Measurements from ENCODE around the gene EPHA8.

EPHA8 gene

DNA sequence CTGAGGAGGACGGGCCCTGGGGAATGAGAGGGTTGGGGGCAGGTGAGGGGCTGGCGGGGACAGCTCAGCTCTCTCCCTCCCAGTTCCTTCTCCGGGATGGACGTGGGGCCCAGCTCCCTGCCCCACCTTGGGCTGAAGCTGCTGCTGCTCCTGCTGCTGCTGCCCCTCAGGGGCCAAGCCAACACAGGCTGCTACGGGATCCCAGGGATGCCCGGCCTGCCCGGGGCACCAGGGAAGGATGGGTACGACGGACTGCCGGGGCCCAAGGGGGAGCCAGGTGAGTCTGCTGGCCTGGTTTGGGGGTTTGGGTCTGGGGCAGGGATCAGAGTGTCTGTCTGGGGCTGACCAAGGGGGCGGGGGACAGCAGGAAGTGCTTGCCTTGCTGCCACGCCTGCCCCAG, 80.6 kb downstream of the EPHA8 start:
- no peak for DNase-seq (ENCODE audit: low read depth, low spot score)

DNA sequence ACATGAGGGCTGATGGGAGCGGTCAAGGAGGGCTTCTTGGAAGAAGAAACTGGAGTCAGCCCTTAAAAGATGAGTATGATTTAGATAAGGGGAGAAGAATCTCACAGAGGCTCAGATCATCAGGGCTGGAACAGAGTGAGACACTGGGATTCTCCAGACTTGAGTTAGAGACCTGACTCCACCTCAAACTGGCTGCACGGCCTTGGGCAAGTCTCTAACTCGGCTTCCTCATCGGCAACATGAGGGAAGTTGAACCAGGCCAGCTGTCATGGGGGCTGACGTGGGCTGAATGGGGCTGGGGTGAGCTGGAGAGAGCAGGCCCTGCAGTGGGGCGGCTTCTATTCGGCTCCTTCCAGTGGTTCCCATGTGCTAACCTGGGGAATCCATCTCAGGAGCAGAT, 82.6 kb downstream of the EPHA8 start:
- no peak for DNase-seq (ENCODE audit: low read depth, low spot score)

DNA sequence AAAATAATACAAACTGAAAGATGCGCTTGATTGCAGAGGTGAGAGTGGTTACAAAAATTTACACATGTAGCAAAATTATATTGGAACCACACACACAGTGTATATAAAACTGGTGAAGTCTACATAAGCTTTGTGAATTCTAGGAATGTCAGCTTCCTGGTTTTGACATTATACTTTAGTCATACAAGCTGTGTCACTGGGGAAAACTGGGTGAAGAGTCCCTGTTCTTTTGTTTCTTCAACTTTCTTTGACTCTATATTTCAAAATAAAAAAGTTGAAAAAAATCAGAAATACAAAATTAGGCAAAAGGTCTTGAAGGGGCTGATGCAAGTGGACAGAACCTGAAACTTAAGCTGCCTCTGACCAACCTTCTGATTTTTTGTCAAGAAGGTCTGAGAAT, 83.1 kb downstream of the EPHA8 start:
- DNase-seq (ENCODE audit: low read depth, low spot score) = no peak

DNA sequence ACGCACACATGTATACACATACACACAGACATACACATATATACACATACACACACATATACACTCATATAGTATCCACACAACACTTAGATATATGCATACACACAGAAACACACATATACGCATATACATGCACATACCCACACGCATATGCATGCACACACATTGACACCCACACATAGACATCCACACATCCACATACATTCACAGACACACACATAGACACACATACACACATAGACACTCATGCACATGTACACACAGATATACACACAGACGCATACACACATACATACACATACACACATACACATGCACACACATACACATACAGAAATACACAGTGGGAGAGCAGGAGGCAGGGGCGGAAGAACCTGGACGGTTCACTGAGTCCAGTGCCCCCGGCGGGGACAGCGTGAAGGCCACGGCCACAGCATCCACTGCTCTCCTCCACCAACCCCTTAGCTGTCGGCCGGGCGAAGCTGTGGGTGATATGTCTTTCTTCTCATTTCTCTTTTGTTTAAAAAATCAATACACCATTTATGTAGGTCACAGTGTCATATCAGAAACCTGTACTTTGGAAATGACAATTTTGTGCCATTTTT, 86.9 kb downstream of the EPHA8 start:
- no peak for DNase-seq (ENCODE audit: low read depth, low spot score)

DNA sequence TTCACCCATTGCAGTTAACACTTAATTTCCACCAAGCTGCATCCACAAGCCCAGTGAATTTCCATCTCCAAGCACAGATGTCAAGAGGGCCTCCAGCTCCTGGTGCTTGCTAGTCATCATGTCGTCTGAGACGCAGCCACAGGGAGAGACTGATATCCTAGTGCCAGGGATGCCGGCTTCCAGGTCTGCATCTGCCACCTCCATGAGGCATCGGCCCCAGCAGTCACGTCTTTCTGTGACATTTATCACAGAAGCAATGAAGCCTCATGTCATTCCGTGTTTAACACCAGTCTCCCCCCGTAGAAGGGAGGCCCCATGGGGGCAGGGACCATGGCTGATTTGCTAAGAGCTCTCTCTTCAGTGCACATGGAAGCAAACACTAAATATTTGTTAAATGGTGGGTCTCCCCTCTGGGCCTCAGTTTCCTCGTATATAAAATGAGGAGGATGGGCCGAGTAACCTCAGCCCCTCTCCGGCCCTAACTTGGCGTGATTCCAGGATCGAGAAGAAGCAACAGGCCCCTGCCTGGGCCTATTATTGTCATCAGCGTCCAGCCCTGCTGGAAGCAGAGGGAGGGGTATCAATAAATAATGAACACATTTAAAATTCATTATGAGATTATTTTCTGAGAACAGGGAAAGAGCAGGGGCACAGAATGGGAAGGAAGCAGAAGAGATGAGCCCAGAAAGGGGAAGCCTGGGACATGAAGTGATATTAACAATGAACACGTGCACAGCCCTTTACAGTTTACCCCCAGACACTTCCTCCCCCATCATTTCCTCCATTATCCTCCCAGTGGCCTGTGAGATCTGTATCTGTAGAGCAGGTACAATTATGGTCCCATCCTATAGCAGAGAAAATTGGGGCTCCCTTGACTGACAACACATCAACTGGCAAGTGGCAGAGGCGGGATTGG, 88.9 kb downstream of the EPHA8 start:
- no peak for DNase-seq (ENCODE audit: low read depth, low spot score)

DNA sequence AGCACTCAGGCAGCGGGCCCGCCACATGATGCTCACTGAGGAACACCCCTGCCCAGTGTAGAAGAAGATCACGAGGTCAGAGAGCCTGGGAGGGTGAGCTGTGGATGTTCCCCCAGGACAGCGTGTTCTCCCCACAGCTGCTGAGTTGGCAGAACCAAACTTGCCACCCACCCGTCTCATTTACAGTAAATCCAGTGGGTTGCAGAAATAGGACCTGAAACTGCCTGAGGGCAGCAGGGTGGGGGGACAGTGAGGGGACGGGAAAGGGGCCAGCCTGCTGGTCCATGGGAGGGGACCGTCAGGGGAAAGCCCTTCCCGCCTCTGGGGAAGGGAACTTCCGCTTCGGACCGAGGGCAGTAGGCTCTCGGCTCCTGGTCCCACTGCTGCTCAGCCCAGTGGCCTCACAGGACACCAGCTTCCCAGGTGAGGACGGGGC, 89.6 kb downstream of the EPHA8 start, which contains the start of gene C1QB:
C1QB (plus strand) TSS at position 356 of the 436 bp plus-strand sequence. CDS start 6,227 bp downstream, outside the sequence.
- DNase-seq (ENCODE audit: low read depth, low spot score) = no peak

All from ELF-1 (cell line).